Fibroblast of skin of scalp (primary cell): ENCODE data around the gene GALNT16.
"Not testable (repeated sequence)": the region's sequence is repeated elsewhere in the genome, so short reads cannot be mapped to it uniquely, and the experiment has no call there.

ENCODE experiments used
- DNase-seq: peaks from one replicate; pipeline ENCODE4 v3.0.0-alpha.2; 2013

Gene GALNT16

GRCh38 chr14:69366761-69367160 is 106.8 kb downstream of the GALNT16 start:
- DNase-seq: no peak

- DNase-seq: no peak
These were observed 108.4 kb downstream of the GALNT16 start for GRCh38 chr14:69368381-69368780.

- DNase-seq: no peak
These were observed 110.1 kb downstream of the GALNT16 start for GRCh38 chr14:69370061-69370460.

DNA sequence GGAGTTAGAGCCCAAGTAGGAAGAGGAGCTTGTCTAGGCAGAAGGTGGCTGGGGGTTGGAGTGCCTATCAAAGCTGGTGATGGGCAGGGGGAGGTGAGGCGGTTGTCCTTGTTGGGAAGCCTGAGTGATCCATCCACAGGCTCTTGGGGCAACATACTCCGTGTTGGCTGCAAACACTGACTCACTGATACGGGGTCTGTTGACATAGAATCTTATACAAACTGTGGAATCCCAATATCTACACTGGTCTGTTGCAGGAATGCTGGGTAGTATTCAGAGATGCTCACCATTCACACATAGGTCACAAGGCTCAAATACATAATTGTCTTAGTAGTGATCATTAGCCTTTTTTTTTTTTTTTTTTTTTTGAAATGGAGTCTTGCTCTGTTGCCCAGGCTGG is 112.2 kb downstream of the GALNT16 start:
- DNase-seq: no peak

GRCh38 chr14:69373104-69373503 is 113.1 kb downstream of the GALNT16 start:
- DNase-seq: no peak

- DNase-seq: no peak
These were observed 114.3 kb downstream of the GALNT16 start for GRCh38 chr14:69374235-69374634.

DNA sequence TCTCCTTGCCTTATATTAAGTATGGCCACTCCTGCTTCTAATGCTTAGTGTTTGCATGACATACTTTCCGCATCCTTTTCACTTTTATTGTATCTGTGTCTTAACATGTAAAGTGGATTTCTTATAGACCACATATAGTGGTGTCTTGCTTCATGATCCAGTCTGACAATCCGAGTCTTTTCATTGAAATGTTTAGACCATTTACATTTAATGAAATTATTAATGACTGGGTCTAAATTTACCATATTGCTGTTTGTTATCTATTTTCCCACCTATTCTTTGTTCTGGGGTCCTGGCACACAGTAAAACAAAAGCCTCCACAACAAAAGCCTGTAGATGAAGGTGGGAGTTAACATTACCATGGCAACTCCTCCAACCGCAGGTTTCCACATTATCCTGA is 115.2 kb downstream of the GALNT16 start:
- DNase-seq: no peak

DNA sequence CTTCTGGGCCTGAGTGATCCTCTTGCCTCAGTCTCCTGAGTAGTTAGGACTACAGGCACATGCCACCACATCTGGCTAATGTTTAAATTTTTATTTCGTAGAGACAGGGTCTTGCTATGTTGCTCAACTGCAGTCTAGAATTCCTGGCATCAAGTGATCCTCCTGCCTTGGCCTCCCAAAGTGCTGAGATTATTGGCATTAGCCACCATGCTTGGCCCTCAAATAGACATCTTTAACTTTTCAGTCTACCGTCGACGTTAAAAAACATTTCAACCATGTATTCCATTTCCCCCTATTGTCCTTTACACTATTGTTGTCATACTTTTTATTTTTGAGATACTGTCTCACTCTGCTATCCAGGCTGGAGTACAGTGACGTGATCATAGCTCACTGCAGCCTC is 115.8 kb downstream of the GALNT16 start:
- DNase-seq: no peak

DNA sequence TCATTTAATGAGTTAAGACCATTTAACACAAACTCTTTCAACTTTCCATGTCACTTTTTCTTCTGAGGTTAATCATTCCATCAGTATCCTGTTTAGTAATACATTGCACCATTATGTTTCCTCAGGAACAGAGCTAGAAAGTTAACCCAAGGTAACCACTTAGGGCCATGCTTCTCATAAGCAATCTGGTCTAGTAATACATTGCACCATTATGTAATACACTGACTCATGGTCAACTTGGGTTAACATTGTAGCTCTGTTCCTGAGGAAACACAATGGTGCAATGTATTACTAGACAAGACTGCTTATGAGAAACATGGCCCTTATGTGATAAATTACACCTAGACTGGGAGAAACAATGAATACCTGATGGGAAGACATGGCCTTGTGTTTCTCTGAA is 116.5 kb downstream of the GALNT16 start:
- no peak for DNase-seq

GRCh38 chr14:69378274-69378673 is 118.3 kb downstream of the GALNT16 start:
- DNase-seq: no peak

DNA sequence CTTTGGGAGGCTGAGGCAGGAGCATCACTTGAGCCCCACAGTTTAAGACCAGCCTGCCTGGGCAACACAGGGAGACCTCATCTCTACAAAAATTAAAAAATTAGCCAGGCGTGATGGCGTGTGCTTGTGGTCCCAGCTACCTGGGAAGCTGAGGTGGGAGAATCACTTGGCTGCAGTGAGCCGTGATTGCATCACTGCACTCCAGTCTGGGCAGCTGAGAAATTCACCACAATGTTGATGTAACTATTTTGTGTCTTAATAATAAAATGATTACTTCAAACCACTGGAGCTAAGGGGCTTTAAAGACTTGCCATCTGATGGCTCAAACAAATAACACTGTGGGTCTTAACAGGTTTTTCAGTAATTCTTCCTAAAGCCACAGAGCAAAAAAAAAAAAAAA is 127.4 kb downstream of the GALNT16 start:
- DNase-seq: no peak

GRCh38 chr14:69391400-69391799 is 131.4 kb downstream of the GALNT16 start:
- DNase-seq: not testable (repeated sequence)

DNA sequence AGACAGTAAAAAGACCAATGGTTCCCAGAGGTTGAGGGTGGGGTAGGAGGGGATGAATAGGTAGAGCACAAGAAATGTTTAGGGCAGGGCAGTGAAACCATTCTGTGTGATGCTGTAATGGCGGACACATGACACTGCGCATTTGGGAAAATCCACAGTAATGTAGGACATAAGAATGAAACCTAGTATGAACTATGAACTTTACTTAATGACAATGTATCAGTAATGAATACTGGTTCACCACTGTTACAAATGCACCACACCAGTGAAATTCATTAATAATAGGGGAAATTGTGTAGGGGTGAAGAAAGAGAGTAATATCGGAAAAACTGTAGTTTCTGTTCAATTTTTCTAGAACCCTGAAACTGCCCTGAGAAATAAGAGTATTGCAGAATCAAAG is 132.5 kb downstream of the GALNT16 start:
- no peak for DNase-seq

- DNase-seq: no peak
These were observed 136.0 kb downstream of the GALNT16 start for GRCh38 chr14:69395929-69396328.

- DNase-seq: peak; percentile 98
These were observed 138.3 kb downstream of the GALNT16 start, which contains the start of the genes ERH and SLC39A9 for GRCh38 chr14:69398053-69398817. TSS of gene ERH (minus strand) at chr14:69398299. CDS start at chr14:69398233, 66 bp downstream. TSS of gene SLC39A9 (plus strand) at chr14:69398692. CDS start at chr14:69399370, 678 bp downstream.

DNA sequence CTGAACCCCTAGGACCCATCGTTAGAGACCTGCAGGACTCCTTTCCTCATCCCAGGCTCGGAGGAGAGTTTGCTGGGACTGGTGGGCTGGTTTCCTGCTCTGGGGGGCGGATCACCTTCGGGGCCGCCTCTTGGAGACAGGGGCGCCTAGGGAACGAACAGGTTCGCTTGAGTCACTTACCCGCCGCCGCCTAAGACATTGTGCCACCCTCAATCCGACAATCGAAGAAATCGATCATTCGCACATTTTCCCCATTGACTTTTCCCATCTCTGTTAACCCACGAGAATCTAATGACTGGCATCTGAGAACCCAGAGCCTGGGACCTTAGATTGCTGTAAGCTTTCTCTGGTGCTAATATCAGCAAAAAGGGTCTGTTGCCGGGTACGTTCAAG is 138.9 kb downstream of the GALNT16 start:
- DNase-seq: no peak

DNA sequence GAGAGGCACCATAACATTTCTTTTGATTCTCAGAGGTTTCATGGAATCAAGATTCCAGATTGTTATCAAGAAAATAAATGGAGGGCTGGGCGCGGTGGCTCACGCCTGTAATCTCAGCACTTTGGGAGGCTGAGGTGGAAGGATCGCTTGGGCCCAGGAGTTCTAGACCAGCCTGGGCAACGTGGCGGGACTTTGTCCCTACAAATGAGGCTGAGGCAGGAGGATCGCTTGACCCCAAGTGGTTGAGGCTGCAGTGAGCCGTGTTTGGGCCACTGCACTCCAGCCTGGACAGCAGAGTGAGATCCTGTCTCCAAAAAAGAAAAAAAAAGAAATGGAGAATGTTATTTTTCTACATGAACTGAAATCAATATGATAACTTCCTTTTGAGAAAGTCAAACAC is 139.8 kb downstream of the GALNT16 start:
- DNase-seq: no peak

DNA sequence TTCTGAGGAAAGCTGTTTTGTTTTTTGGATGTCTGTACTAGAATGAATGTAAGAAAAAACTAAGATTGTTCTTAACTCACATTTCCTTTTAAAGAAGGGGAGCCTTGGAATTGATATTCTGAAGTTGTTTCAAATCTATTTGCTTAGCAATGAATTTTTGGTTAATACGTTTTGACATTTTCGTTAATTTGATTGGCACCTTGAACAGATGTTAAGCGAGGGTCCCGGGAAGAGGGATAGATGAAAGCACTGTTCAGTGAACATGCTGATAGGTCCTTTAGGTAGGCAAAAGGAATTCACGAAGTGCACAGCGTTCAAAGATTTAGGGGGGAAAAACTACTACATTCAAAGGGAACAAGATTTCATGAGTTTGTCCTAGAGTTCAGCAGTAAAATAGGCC is 140.2 kb downstream of the GALNT16 start:
- DNase-seq: no peak

DNA sequence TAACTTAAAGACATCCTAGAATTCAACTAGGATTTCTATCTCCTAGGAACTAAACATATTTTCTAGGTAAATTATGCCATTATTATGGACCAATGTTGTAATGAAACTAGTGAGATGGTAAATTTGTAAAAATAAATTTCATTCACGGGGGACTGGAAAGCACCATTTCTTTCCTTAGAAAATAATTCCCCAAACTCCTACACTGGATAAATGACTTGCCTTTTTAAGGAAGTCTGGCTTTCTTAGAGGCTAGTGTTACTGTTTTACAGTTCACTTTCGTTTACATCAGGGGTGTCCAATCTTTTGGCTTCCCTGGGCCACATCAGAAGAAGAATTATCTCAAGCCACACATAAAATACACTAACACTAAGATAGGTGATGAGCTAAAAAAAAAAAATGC is 141.9 kb downstream of the GALNT16 start:
- no peak for DNase-seq

- DNase-seq: no peak
These were observed 144.5 kb downstream of the GALNT16 start for GRCh38 chr14:69404478-69404877.

GRCh38 chr14:69404883-69405282 is 144.9 kb downstream of the GALNT16 start:
- DNase-seq: no peak

DNA sequence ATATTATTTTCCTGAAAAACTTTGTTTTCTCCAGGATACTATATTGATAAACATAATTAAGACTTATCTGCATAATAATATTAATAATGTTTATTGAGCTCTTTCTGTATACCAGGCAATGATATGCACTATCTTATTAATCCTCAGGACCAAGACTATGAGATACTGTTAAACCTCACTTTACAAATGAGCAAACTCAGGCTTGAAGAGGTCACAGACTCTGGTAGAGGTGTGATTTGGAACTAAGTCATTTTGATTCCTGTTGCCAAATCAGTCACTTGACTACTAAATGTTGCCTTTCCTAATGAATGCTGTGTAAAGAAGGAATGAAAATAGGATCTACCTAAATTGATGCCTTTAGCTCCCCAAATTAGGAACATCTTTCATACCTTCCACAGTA is 145.8 kb downstream of the GALNT16 start:
- DNase-seq: no peak
